KG1 (cell line): ENCODE data around the gene EFNB3.

ENCODE experiments used
- DNase-seq: peaks from one replicate; lab custom pipeline; 2025; lab: John Stamatoyannopoulos, UW

The EFNB3 gene

DNA sequence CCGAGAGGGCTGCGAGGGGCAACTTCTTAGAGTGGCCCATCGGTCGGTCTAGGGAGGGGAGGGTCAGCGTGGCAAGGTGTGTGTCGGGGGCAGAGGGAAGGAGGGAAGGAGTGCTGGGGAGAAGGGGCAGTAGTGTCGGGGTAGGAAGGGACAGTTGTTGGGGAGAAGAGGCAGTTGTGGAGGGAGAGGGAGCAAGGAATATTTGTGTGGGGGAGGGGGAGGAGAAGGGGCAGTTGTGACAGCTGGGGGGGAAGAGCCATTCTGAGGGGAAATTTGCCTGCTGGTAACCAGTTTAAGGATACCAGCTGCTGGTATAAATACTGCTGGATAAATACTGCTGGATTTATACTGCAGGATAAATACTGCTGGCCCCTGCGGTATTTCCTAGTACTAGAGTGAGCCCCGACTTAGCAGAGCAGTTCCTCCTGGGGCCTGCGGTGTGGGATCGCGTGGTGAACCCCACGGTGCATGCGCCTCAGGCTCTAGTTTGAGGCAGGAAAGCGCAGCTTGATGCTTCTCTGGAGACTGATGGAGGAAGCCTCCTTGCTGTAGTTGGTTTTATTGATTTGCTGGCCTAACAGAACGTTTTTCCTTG is 12.9 kb downstream of the EFNB3 start:
- no peak for DNase-seq

DNA sequence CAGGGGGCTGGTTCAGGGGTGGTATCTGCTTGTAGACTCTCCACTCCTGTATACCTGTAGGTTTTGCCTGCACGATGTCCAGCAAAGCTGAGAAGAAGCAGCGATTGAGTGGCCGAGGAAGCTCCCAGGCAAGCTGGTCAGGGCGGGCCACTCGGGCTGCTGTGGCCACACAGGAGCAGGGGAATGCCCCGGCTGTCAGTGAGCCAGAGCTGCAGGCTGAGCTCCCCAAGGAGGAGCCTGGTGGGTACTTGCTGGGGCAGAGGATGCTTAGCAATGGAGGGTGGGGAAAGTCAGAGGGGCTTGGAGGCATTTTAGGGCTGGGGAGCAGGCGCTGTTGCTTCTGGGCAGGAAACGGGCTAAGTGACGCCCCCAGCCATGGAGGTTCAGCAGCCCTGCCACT is 14.7 kb downstream of the EFNB3 start:
- DNase-seq = no peak

DNA sequence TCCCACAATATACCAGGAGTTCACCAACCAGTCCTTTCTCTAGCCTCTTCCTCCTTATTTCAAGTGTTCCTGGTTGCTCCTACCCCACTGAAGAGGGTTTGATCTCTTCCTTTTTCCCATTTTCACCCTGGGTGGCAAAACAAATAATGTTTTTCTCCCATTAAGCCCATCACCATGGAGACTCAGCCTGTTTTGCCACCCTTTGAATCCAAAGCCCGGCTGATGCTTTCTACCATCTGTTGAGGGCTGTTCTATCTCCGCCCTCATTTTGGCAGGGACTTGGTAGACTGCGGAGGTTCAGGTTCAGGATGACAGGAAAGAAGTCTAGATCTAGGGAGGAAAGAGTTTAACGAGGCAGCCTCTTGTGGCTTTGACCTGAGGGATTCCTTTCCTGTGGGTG is 15.1 kb downstream of the EFNB3 start:
- no peak for DNase-seq

DNA sequence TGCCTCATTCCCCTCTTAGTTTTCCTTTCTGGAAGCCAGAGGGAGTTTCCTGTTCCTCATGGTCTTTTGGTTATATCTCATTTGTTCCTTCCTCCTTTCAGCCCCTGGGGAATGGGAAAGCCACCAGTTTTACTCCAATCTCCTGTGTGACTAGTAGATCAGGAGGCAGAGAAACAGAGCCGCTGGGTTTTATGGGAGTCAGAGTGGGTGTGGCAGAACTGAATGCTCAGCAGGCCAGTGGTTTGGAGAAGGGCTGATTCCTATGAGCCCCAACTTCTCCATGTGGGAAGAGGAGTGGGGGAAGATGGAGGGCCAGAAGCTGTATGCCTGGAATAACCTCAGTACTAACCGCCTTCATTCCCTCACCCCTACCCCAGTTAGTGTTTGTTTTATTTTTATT is 16.6 kb downstream of the EFNB3 start:
- DNase-seq = no peak

DNA sequence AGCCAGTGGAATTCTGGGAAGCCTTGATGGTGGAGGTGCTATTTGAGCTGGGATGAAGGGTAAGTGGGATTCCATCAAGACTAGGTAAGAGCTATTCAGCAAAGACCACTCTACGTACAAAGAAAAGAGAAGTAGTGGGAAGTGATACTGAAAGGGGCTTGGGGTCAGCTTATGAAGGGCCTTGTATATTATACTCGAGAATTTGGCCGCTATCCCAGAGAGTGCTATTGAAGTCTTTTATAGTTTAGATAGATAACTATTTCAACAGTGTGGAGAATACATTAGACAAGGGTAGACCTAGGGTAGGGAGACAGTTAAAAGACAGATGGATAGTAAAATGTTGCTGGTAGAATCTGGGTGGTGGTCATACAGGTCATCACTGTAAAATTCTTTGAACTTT is 22.9 kb downstream of the EFNB3 start:
- DNase-seq = no peak

DNA sequence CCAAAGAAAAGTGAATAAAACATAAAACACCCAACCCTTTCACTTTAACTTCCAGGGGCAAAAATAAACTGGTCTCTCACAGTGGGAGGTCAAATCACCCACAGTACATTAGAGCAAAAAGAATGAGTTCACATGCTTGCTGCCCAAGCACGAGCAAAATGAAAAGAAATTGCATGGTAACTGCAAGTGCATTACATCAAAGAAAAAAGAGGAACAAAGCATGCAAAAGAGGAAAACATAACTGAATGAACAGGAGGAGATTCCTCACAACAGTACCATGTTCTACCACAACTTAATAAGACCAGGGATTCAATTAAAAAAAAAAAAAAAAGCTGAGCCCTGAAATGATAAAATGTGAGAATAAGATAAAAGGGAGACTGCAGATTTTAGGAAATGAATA is 24.8 kb downstream of the EFNB3 start:
- no peak for DNase-seq

DNA sequence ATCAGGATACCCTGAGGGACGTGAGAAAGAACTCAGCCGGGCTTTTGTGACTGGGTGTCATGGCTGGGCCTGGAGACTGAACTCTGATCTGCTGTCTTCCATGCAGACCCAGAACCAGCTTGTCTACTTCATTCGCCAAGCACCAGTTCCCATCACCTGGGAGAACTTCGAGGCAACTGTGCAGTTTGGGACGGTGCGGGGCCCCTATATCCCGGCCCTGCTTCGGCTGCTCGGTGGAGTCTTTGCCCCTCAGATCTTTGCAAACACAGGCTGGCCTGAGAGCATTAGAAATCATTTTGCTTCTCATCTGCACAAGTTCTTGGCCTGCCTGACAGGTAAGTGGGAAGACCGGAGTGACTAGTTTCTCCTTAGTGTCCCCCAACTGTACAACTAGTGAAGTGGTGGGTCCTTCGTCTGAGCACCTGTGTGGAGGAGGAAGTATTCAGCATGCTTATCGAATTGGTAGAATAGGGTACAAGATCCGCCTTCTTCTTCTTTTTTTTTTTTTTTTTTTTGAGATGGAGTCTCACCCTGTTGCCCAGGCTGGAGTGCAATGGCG is 28.1 kb downstream of the EFNB3 start:
- no peak for DNase-seq

DNA sequence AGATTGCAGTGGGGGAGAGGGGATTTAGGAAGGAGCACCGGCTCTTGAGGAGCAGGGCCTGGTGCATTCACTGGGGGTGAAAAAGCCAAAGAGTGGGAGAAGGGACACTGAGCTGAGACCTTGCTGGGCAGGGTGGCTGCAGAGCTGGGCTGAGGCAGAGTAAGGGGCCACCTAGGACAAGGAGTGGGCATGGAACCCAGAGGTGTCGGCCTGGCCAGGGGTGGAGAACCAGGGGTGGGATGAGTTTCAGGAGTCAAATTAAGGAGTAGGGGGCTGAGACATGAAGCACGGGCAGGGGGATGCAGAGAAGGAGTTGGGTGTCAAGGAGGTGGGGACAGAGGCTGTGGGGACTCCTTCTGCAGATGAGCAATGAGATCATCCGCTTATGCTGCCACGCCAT is 32.6 kb downstream of the EFNB3 start:
- no peak for DNase-seq

DNA sequence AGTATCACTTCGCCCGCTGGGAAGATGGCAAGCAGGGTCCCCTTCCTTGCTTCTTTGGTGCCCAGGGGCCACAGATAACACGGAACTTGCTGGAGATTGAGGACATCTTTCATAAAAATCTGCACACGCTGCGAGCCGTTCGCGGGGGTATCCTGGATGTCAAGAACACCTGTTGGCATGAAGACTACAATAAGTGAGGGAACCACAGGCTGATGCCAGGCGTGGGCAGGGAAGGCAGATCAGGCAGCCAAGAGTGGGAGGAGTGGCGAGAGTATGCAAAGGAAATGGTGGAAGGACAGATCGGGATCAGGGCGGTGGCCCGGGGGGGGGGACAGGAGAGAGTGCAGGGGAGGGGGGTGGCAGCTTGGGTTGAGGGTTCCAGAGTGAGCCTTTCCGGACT is 34.7 kb downstream of the EFNB3 start:
- DNase-seq = no peak

DNA sequence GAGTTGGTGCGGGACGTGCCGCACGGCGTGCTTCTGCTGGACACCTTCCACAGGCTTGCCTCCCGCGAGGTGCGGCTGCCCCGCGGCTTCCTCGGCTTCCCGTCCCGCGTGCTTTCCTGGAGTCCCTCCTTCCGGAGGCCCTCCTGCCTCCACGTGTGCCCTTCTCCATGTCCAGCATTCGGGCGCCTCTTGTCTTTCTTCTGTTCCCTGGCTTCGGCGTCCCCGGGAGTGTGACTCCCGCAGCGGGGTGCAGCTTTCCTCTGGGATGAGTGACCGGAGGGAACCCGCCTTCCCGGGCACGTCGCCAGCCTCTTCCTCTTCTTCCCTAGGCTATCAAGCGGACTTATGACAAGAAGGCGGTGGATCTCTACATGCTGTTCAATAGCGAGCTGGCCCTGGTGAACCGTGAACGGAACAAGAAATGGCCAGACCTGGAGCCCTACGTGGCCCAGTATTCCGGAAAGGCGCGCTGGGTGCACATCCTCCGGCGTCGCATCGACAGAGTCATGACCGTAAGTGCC is 35.5 kb downstream of the EFNB3 start:
- DNase-seq = no peak

DNA sequence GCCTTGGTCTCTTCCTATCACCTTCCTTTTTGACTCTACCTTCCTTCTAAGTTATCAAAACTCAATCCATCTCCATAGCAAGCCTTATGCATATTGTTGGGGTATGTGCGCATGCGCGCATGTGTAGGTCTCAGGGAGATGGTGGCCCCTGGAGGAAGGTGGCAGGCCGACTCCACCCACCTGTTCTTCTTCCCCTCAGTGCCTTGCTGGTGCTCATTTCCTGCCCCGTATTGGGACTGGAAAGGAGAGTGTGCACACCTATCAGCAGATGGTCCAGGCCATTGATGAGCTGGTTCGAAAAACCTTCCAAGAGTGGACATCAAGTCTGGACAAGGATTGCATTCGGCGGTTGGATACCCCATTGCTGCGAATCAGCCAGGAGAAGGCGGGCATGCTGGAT is 37.7 kb downstream of the EFNB3 start:
- DNase-seq = no peak

DNA sequence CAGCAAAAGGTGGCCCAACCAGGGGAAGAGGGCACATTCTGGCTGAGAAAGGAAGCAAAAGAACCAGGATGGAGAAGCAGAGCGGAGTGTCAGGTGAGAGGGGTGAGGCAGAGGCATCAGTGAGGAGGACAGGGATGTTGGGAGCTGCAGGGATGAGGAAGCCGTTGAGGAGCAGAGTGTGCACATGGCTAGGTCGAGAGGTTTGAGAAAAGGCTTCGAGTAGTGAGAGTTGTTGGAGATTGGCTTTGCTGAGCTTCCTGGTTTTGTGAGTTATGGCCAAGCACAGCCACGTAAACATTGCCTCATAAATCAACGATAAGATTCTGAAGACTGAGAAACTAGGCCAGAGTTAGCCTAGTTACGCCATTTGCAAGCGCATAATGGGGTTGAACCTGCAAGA is 39.4 kb downstream of the EFNB3 start:
- no peak for DNase-seq

DNA sequence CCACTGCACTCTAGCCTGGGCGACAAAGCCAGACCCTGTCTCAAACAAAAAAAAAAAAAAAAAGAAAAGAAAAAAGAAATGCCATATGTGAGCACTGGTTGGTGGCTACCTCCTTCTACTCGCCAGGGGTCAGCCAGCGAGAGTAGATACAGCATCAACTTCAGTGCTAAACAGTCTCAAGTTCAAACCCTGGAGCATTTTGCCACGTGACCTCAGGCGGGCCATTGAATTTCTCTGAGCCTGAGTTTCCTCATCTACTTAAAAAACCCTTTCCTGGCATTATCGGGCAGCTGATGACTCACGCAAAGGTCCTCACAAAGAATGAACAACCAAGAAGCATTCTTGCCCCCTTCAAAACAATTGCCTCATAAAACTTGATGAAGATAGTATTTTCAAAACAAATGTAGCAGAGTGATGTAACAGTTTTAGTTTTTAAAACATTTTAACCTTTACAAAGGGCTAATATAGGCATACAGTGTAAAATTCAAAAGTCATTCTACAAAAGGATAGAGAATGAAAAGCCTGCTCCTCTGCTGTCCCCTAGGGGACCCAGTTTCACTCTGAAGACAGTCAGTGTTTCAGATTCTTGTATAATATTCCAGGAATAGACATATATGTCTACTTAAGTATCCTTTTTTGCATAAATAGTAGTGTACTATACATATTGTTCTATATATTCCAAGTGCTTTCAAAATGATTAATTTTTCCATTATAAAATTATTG is 40.9 kb downstream of the EFNB3 start:
- DNase-seq = no peak

DNA sequence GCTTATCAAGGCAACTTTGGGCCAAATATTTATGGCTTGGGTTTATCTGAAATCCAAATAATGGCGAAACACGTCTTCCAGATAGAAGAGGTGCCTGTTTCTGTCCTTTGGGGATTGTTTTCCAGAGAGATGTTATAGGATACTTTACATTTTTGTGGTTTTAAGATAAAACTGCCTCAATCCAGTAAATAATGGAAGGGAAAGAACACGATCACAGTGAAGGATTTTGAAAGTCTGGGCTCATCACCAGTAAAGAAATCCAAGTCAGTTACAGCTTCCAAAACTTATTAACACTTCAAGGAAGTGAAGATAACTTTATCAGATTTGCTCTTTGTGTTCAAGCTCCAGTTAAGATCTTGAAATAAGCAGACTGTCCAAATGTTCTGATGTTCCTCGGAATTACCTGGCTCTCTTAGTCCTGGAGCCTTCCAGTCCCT is 42.7 kb downstream of the EFNB3 start:
- no peak for DNase-seq

DNA sequence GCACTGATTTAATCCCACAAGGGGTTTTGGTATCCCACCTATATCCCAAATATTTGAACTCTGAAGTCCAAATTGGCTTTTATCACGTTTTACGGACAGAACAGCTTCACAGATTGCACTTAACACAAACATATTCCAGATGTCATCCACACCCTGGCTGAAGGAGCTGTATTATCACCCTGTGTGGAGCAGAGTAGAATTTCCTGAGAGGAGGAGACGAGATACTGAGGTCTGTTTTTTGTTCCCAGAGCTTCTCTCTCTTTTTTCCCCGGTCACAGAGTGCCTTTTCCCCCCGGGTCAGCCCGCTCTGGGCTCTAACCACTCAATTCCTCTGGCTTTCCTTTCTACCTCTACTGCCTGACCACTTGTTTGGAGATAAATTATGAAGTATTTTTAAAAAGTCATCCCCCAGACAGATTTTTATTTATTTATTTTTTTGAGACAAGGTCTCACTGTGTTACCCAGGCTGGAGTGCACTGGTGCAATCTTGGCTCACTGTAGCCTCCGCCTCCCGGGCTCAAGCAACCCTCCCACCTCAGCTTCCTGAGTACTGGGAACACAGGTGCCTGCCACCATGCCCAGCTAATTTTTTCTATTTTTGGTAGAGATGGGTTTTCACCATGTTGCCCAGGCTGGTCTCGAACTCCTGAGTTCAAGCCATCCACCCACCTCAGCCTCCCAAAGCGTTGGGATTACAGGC is 43.2 kb downstream of the EFNB3 start:
- no peak for DNase-seq

DNA sequence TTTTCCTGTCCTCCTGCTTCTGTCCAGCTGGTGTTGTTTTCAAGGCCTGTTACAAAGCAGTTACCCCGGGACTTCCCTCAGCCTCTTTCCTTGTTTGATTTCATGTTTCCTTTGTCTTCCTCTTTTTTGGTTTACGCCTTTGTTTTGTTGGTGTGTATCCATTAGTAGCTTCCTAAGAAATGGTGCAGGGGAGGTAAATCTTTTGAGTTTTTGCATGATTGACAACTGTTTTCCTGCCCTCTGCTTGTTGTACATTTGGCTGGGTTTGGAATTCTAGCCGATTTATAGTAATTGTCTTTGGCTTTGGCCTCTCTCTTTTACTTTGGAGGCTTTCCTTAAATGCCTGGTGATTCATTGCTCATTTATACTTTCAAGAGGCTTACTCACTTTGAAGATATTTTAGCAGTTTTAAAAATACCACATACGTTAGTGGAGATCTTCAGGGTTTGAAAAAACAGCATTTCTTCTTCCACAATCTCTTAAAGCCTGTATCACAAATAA is 45.4 kb downstream of the EFNB3 start:
- no peak for DNase-seq

DNA sequence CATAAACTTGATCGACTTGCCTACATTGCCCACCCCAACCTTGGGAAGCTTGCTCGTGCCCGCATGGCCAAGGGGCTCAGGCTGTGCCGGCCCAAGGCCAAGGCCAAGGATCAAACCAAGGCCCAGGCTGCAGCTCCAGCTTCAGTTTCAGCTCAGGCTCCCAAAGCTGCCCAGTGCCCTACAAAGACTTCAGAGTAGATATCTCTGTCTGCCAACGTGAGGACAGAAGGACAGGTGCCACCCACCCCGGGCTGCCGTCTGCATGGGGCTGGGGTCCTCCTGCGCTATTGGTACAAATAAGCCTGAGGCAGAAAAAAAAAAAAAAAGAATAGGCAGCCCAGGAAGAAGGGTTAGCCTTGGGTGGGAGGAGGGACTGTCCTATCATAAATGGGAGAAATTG is 49.7 kb downstream of the EFNB3 start:
- no peak for DNase-seq

DNA sequence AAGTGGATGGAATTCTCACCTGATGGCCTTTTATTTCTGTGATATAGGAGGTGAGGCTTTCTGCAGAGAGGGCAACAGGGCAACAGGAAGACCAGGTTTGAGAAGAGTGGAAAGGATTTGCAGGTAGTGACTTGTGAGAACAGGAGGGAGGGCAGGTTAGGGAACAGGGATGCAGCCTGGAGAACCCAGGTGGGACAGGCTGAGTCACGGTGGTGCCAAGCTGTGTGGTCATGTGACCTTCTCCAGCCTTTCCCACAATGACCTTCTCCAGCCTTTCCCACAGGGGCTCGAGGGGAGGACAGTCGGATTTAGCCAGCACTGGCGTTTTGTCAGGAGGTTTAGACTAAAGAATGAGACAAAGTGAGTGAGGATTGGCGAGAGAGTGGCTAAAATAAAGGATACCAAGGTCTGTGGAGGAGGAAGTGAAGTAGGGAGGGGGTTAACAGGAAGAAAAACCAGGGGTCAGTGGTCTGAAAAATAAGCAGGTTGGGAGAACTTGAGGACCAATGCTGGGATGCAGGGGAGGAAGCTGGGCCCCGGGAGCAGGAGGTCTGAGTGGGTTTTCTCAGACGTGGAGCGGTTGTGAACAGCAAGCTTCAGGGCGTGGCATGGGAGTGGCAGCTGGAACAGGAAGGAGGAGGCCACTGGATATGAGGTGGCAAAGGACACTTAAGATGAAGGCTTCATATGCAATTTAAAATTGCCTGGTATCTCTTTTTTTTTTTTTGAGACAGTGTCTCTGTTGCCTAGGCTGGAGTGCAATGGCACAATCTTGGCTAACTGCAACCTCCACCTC is 50.3 kb downstream of the EFNB3 start:
- DNase-seq = no peak

DNA sequence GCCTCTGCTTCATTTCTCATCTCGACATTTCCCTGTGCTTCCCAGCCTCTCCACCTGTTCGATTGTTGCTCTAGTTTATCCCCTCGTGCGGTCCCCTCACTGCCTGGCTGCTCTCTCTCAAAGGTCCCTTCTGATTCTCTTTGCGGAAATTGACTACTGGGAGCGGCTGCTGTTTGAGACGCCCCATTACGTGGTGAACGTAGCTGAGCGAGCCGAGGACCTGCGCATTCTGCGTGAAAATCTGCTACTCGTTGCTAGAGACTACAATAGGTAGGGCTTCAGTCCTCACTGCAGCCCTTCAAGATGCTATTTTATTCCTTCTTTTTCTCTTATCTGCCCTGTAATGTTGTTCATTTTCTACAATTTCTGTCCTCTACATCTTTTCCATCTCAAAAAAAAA is 52.0 kb downstream of the EFNB3 start:
- no peak for DNase-seq
